ENCODE data around the gene NRG3. TPM values are rescaled to one million over a fixed set of nuclear protein-coding genes. Genes with fewer than 3 reads are reported as not detected.

Gene NRG3
- total RNA-seq, 2 donors from 2014 or later = 1.7 to 2.3 TPM

DNA sequence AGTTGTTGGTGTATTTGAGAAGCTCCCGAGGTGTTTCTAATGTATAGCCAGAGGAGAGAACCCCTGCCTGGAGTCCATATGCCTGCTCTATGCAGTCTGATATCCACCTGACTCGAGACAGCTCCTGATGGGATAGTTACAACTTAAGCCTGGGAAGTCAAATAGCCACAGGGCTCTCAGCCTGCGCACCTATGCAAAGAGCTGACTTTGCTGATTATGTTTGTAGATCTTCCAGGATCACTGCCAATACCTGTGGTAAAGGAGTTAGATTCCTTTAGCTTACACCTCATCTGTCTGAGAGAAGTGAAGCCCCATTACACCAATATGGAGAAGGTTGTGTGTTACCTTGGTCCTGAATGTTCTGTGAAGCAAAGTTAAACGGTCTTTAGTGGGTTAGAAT lies 1063.3 kb downstream of the NRG3 start:
- Histone ChIP-seq H3K27ac (ENCODE audit: low read depth, low read length) (no peak overlapping the region), H3K9ac (ENCODE audit: extremely low read depth, low read length, poor library complexity, severe bottlenecking) (no peak overlapping the region), H3K4me3 (ENCODE audit: low read length) (no peak overlapping the region), H3K9me3 (ENCODE audit: control insufficient read depth, low read length) (peaks cover 3% of the 10 kb centered on the region), H3K4me1 (ENCODE audit: control insufficient read depth, insufficient read depth, low read length) (peaks cover 6% of the 10 kb centered on the region), H3K27me3 (ENCODE audit: control insufficient read depth, insufficient read depth, low read length, poor library complexity, severe bottlenecking) (peaks cover 24% of the 10 kb centered on the region), H3K36me3 (ENCODE audit: control insufficient read depth, insufficient read depth, low read length) (no peaks in the 10 kb centered on the region)
- peaks cover 3% of the 10 kb centered on the region for H3K9me3 Mint-ChIP-seq
- H3K4me3 Mint-ChIP-seq = no peak overlapping the region
- no peaks in the 10 kb centered on the region for H3K36me3 Mint-ChIP-seq (ENCODE audit: low read depth)
- peaks cover 8% of the 10 kb centered on the region for H3K27me3 Mint-ChIP-seq (ENCODE audit: insufficient read depth)
- H3K27ac Mint-ChIP-seq = no peak overlapping the region
- no peak for DNase-seq
- 96% methylated on average over 4 of the region's 4 CpGs for WGBS, 2 experiments (ENCODE audit: insufficient coverage in 1 of 2, insufficient read length in 1 of 2)
- peaks cover 14% of the 10 kb centered on the region for H3K4me1 Mint-ChIP-seq
- TF ChIP-seq, protein P1, sequence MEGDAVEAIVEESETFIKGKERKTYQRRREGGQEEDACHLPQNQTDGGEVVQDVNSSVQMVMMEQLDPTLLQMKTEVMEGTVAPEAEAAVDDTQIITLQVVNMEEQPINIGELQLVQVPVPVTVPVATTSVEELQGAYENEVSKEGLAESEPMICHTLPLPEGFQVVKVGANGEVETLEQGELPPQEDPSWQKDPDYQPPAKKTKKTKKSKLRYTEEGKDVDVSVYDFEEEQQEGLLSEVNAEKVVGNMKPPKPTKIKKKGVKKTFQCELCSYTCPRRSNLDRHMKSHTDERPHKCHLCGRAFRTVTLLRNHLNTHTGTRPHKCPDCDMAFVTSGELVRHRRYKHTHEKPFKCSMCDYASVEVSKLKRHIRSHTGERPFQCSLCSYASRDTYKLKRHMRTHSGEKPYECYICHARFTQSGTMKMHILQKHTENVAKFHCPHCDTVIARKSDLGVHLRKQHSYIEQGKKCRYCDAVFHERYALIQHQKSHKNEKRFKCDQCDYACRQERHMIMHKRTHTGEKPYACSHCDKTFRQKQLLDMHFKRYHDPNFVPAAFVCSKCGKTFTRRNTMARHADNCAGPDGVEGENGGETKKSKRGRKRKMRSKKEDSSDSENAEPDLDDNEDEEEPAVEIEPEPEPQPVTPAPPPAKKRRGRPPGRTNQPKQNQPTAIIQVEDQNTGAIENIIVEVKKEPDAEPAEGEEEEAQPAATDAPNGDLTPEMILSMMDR (conservative IDR thresholded peaks at IDR 0.05) = no peak

DNA sequence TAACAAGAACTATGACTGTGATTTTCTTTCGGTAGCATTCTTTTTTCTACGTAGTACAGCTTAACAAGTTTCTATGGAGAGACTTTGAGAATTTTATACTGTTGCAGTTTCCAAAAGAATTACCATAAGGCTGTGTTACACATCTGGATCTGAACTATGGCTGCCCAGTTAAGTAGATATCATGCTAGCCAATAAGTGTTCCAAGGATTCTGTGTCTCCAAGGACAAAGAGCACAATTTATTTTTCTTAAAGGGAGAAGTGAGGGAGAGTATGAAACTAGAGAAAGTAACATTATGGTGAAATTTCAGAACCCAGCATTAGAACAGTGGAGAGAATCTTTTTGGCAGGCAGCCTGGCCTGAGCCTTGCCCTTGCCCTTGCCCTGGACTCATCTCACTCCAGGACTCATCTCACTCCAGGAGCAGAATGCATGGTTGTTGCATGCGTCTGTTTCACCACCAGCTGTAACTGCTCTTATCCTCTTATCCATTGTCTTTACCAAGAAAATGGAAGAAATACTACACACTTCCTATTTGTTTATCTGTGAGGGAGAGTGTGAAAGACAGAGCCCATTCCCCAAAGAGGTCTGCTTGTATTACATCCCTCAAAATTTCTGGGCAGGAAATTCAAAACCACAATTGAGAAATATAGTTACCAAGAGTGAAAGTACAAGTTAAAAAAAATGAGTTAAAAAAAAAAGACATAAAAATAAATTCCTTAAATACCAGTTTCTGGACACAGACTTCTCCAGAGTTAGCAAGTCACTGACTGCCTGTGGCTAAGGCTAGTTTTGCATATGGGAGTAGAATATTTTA lies 1067.5 kb downstream of the NRG3 start:
- DNase-seq = no peak
- Histone ChIP-seq H3K4me1 (ENCODE audit: control insufficient read depth, insufficient read depth, low read length) (peaks cover 6% of the 10 kb centered on the region), H3K9me3 (ENCODE audit: control insufficient read depth, low read length) (peaks cover 40% of the 10 kb centered on the region), H3K9ac (ENCODE audit: extremely low read depth, low read length, poor library complexity, severe bottlenecking) (no peak overlapping the region), H3K27ac (ENCODE audit: low read depth, low read length) (no peak overlapping the region), H3K36me3 (ENCODE audit: control insufficient read depth, insufficient read depth, low read length) (no peaks in the 10 kb centered on the region), H3K27me3 (ENCODE audit: control insufficient read depth, insufficient read depth, low read length, poor library complexity, severe bottlenecking) (peaks cover 24% of the 10 kb centered on the region), H3K4me3 (ENCODE audit: low read length) (no peak overlapping the region)
- TF ChIP-seq, protein P1 (conservative IDR thresholded peaks at IDR 0.05) = no peak
- peaks cover 32% of the 10 kb centered on the region for H3K9me3 Mint-ChIP-seq
- no peak overlapping the region for H3K4me3 Mint-ChIP-seq
- H3K27me3 Mint-ChIP-seq (ENCODE audit: insufficient read depth) = peaks cover 8% of the 10 kb centered on the region
- 96 to 100% methylated on average over 3 of the region's 3 CpGs for WGBS, 2 experiments (ENCODE audit: insufficient coverage in 1 of 2, insufficient read length in 1 of 2)
- no peaks in the 10 kb centered on the region for H3K36me3 Mint-ChIP-seq (ENCODE audit: low read depth)
- no peak overlapping the region for H3K27ac Mint-ChIP-seq
- H3K4me1 Mint-ChIP-seq = peaks cover 9% of the 10 kb centered on the region

GRCh38 chr10:82943142-82943541 lies 1068.1 kb downstream of the NRG3 start:
- H3K4me1 ChIP-seq (ENCODE audit: control insufficient read depth, insufficient read depth, low read length) = peaks cover 6% of the 10 kb centered on the region
- TF ChIP-seq, protein P1 (conservative IDR thresholded peaks at IDR 0.05) = no peak
- WGBS, 2 experiments (ENCODE audit: insufficient coverage in 1 of 2, insufficient read length in 1 of 2) = 94 to 100% methylated on average over 1 to 3 of the region's 3 CpGs

More at GRCh38 chr10:82943142-82943541, 1068.1 kb downstream of the NRG3 start:
- Histone ChIP-seq H3K4me3 (ENCODE audit: low read length) (no peak overlapping the region), H3K36me3 (ENCODE audit: control insufficient read depth, insufficient read depth, low read length) (no peaks in the 10 kb centered on the region), H3K9me3 (ENCODE audit: control insufficient read depth, low read length) (peaks cover 46% of the 10 kb centered on the region), H3K27me3 (ENCODE audit: control insufficient read depth, insufficient read depth, low read length, poor library complexity, severe bottlenecking) (peaks cover 23% of the 10 kb centered on the region), H3K27ac (ENCODE audit: low read depth, low read length) (no peak overlapping the region), H3K9ac (ENCODE audit: extremely low read depth, low read length, poor library complexity, severe bottlenecking) (no peak overlapping the region)
- peaks cover 9% of the 10 kb centered on the region for H3K4me1 Mint-ChIP-seq
- H3K36me3 Mint-ChIP-seq (ENCODE audit: low read depth) = no peaks in the 10 kb centered on the region
- no peak for DNase-seq
- no peak overlapping the region for H3K27ac Mint-ChIP-seq
- peaks cover 32% of the 10 kb centered on the region for H3K9me3 Mint-ChIP-seq
- H3K27me3 Mint-ChIP-seq (ENCODE audit: insufficient read depth) = peaks cover 8% of the 10 kb centered on the region
- H3K4me3 Mint-ChIP-seq = no peak overlapping the region

Measured in endodermal cell (in vitro differentiated cells).